ENCODE measurements around the gene ZSCAN16. TPM values are rescaled to one million over a fixed set of nuclear protein-coding genes. Genes with fewer than 3 reads are reported as not detected.

The ZSCAN16 gene
- total RNA-seq, 1 donor from 2014 or later, result 3.2 TPM

DNA sequence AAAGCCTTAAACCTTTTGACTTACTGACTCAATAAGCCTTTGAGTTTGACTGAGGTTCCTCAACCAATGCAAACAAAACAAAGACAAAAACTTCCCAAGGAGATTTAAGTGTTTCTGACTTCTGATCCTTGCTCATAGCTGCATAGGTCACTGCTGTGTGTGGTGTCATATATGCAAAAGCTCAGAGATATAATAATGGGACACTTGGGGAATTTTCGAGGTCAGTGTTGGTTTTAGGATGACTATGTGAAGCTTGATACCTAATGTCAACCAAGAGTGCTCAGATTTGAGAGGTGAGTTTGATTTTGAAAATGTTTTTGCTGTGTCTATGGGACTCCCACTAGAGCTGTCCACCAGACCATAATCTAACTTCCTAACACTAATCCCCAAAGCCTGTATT, 43.5 kb downstream of the ZSCAN16 start:
- no peak for DNase-seq (ENCODE audit: low read depth)

- DNase-seq (ENCODE audit: low read depth), result no peak
Observed at GRCh38 chr6:28171271-28171670, 46.9 kb downstream of the ZSCAN16 start.

DNA sequence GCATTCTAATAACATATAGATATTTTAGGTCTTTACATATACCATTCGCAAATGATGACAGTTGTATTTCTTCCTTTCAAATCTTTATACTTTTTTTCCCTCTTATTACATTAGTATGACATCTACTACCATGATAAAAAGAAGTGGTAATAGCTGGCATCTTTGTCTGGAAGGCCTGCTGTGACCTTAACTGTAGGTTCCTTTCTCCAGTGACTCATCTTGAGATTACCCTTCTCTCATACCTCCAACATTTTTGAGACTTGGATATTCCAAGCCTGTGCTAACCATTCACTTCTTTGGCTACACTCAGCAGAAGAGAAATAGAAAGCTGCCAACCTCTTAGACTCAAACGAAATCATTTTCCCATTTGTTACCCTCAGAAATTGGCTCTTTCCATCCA, 47.6 kb downstream of the ZSCAN16 start:
- no peak for DNase-seq (ENCODE audit: low read depth)

- DNase-seq (ENCODE audit: low read depth), result no peak
Observed at GRCh38 chr6:28176373-28176772, 52.0 kb downstream of the ZSCAN16 start.

Other genes starting within 250 kb of the ZSCAN16 start
- not detected in 2 replicates for gene OR2B2, start 212.2 kb upstream of the ZSCAN16 start, total RNA-seq
- gene OR2B6, start 167.4 kb upstream of the ZSCAN16 start, total RNA-seq, result not detected in 2 replicates
- 0.78 TPM in 1 of 2 replicates, not detected in the other for gene ZNF165, start 44.0 kb upstream of the ZSCAN16 start, total RNA-seq
- 23.8 and 26.4 TPM in 2 replicates for gene ZKSCAN8, start 17.3 kb downstream of the ZSCAN16 start, total RNA-seq
- 18.1 and 19.5 TPM in 2 replicates for gene ZSCAN9, start 100.7 kb downstream of the ZSCAN16 start, total RNA-seq
- gene ZKSCAN4, start 127.7 kb downstream of the ZSCAN16 start, total RNA-seq, result 3.7 and 4.6 TPM in 2 replicates
- 0.36 TPM in 1 of 2 replicates, not detected in the other for gene NKAPL, start 134.7 kb downstream of the ZSCAN16 start, total RNA-seq
- 8.6 and 10.8 TPM in 2 replicates for gene ZSCAN26, start 142.5 kb downstream of the ZSCAN16 start, total RNA-seq
- gene PGBD1, start 157.0 kb downstream of the ZSCAN16 start, total RNA-seq, result 4.6 and 4.8 TPM in 2 replicates
- 12.5 and 13.2 TPM in 2 replicates for gene ZSCAN31, start 211.5 kb downstream of the ZSCAN16 start, total RNA-seq
- 4.4 and 5.5 TPM in 2 replicates for gene ZKSCAN3, start 225.3 kb downstream of the ZSCAN16 start, total RNA-seq